Osteocyte (in vitro differentiated cells): Measurements from ENCODE around the gene GABBR1. TPM values are rescaled to one million over a fixed set of nuclear protein-coding genes. Genes with fewer than 3 reads are reported as not detected.
"Not testable (repeated sequence)": the region's sequence is repeated elsewhere in the genome, so short reads cannot be mapped to it uniquely, and the experiment has no call there.

Experiments used
- DNase-seq: peaks from one replicate; pipeline ENCODE4 v3.0.0; 2021; ENCODE audit warnings: mixed read lengths; ENCODE audit not compliant: unreplicated experiment; ENCODE audit errors: extremely low spot score
- H3K27ac Mint-ChIP-seq: one replicate; pipeline ENCODE4 v1.8.0; 2021; ENCODE audit warnings: mild to moderate bottlenecking, mixed read lengths; ENCODE audit not compliant: unreplicated experiment
- H3K27me3 Mint-ChIP-seq: one replicate; pipeline ENCODE4 v1.8.0; 2021; ENCODE audit warnings: mixed read lengths; ENCODE audit not compliant: unreplicated experiment
- H3K36me3 Mint-ChIP-seq: one replicate; pipeline ENCODE4 v1.8.0; 2021; ENCODE audit warnings: mixed read lengths; ENCODE audit not compliant: unreplicated experiment
- H3K4me1 Mint-ChIP-seq: one replicate; pipeline ENCODE4 v1.8.0; 2021; ENCODE audit warnings: mixed read lengths; ENCODE audit not compliant: unreplicated experiment
- H3K4me3 Mint-ChIP-seq: one replicate; pipeline ENCODE4 v1.8.0; 2021; ENCODE audit warnings: mild to moderate bottlenecking, moderate library complexity, mixed read lengths; ENCODE audit not compliant: unreplicated experiment
- H3K9me3 Mint-ChIP-seq: one replicate; pipeline ENCODE4 v1.8.0; 2021; ENCODE audit warnings: mixed read lengths; ENCODE audit not compliant: unreplicated experiment
- CTCF ChIP-seq: fragments of 200-600 bp; sonication (generic); IDR thresholded peaks from 2 replicates; pipeline ENCODE4 v1.5.0; 2021; ENCODE audit warnings: antibody characterized with exemption, mild to moderate bottlenecking, moderate library complexity
- total RNA-seq: library from RNA; stranded (reverse); gene quantifications from 2 replicates; pipeline ENCODE4 v1.2.1, GENCODE V29; 2021

The GABBR1 gene
- total RNA-seq, 1 donor from 2014 or later: 93.6 TPM

GRCh38 chr6:29671026-29671425 lies 38.0 kb upstream of the GABBR1 start:
- H3K27me3 Mint-ChIP-seq: peaks cover 13% of the 10 kb centered on the region
- no peak for TF ChIP-seq CTCF
- H3K4me3 Mint-ChIP-seq: no peak overlapping the region
- H3K27ac Mint-ChIP-seq: no peak overlapping the region
- no peaks in the 10 kb centered on the region for H3K36me3 Mint-ChIP-seq
- no peaks in the 10 kb centered on the region for H3K9me3 Mint-ChIP-seq
- peaks cover 2% of the 10 kb centered on the region for H3K4me1 Mint-ChIP-seq
- DNase-seq: no peak

GRCh38 chr6:29667158-29667557 lies 34.2 kb upstream of the GABBR1 start:
- peaks cover 17% of the 10 kb centered on the region for H3K27me3 Mint-ChIP-seq
- peaks cover 8% of the 10 kb centered on the region for H3K4me1 Mint-ChIP-seq
- DNase-seq: no peak
- no peak overlapping the region for H3K4me3 Mint-ChIP-seq
- no peak overlapping the region for H3K27ac Mint-ChIP-seq
- no peak for TF ChIP-seq CTCF
- no peaks in the 10 kb centered on the region for H3K9me3 Mint-ChIP-seq
- H3K36me3 Mint-ChIP-seq: no peaks in the 10 kb centered on the region

GRCh38 chr6:29666826-29667130 lies 33.8 kb upstream of the GABBR1 start:
- no peaks in the 10 kb centered on the region for H3K36me3 Mint-ChIP-seq
- no peaks in the 10 kb centered on the region for H3K9me3 Mint-ChIP-seq
- peaks cover 17% of the 10 kb centered on the region for H3K27me3 Mint-ChIP-seq
- H3K4me3 Mint-ChIP-seq: no peak overlapping the region
- DNase-seq: no peak
- H3K27ac Mint-ChIP-seq: no peak overlapping the region
- H3K4me1 Mint-ChIP-seq: peaks cover 12% of the 10 kb centered on the region
- no peak for TF ChIP-seq CTCF

- no peak for DNase-seq
- H3K27ac Mint-ChIP-seq: no peak overlapping the region
- H3K36me3 Mint-ChIP-seq: no peaks in the 10 kb centered on the region
- TF ChIP-seq CTCF: no peak
- H3K4me1 Mint-ChIP-seq: peaks cover 18% of the 10 kb centered on the region
- H3K4me3 Mint-ChIP-seq: no peak overlapping the region
- H3K9me3 Mint-ChIP-seq: no peaks in the 10 kb centered on the region
- H3K27me3 Mint-ChIP-seq: peaks cover 17% of the 10 kb centered on the region
Observed at GRCh38 chr6:29665942-29666825, 33.2 kb upstream of the GABBR1 start.

GRCh38 chr6:29663300-29664042 lies 30.5 kb upstream of the GABBR1 start:
- DNase-seq: no peak
- TF ChIP-seq CTCF: no peak
- no peaks in the 10 kb centered on the region for H3K36me3 Mint-ChIP-seq
- no peak overlapping the region for H3K4me3 Mint-ChIP-seq
- no peak overlapping the region for H3K27ac Mint-ChIP-seq
- no peaks in the 10 kb centered on the region for H3K9me3 Mint-ChIP-seq
- H3K27me3 Mint-ChIP-seq: peaks cover 16% of the 10 kb centered on the region
- peaks cover 22% of the 10 kb centered on the region for H3K4me1 Mint-ChIP-seq

- H3K27me3 Mint-ChIP-seq, H3K27ac Mint-ChIP-seq, H3K36me3 Mint-ChIP-seq, DNase-seq, H3K9me3 Mint-ChIP-seq, H3K4me3 Mint-ChIP-seq: not testable (repeated sequence)
- H3K4me1 Mint-ChIP-seq: peaks cover 24% of the 10 kb centered on the region
Observed at GRCh38 chr6:29661502-29662141, 28.6 kb upstream of the GABBR1 start.
